GM19099 (cell line): ENCODE data around the gene ZFP2.

Source experiments
- POLR2A ChIP-seq: IDR thresholded peaks from 3 replicates; pipeline ENCODE4 v1.6.1; 2011; ENCODE audit warnings: low read depth; ENCODE audit not compliant: insufficient read length; ENCODE audit errors: extremely low read depth

ZFP2 gene

GRCh38 chr5:178895615-178896571 lies at the start of gene ZFP2:
TSS of gene ZFP2 (plus strand) at chr5:178895913. CDS start at chr5:178931314, 35,401 bp downstream.
- no peak for TF ChIP-seq POLR2A

- no peak for TF ChIP-seq POLR2A
Observed at GRCh38 chr5:178849316-178849715, 46.4 kb upstream of the ZFP2 start.

DNA sequence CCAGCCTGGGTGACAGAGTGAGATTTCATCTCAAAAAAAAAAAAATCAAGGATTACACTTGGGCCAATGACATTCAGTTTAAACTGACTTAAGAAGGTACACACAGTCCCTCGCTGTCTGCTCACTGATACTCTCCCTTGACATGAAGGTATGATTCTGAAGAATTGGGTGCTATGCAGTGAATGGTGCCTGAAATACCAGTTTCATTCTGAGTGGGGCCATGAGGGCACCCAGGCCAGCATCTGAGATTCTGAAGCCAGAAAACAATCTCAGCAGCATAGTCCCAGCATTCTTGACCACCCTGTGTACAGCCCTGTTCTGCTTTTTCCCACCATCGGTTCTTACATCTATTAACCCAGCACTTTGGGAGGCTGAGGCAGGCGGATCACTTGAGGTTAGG lies 43.8 kb upstream of the ZFP2 start:
- TF ChIP-seq POLR2A, result no peak

DNA sequence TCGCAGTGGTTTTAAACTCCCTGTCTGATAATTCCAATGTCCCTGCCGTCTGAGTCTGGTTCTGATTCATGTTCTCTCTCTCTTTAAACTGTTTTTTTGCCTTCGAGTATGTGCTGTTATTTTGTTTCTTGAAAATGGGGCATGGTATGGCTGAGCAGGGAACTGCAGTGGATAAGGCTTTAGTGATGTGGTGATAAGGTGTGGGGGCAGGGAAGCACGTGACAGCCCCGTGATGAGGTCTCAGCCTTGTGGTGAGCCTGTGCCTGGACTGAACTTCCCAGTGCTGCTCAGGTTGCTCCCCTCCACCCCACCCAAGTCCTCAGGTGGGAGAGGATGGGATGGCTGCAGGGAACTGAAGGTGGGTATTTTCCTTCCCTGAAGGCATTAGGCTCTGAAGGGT lies 41.4 kb upstream of the ZFP2 start:
- TF ChIP-seq POLR2A, result no peak

- peak; percentile 59 for TF ChIP-seq POLR2A
Observed at GRCh38 chr5:178859625-178860521, 35.8 kb upstream of the ZFP2 start, which contains the start of gene ZNF354B. TSS of gene ZNF354B (plus strand) at chr5:178859953. CDS start at chr5:178861048, 1,095 bp downstream.

GRCh38 chr5:178861627-178862026 lies 34.1 kb upstream of the ZFP2 start:
- no peak for TF ChIP-seq POLR2A

DNA sequence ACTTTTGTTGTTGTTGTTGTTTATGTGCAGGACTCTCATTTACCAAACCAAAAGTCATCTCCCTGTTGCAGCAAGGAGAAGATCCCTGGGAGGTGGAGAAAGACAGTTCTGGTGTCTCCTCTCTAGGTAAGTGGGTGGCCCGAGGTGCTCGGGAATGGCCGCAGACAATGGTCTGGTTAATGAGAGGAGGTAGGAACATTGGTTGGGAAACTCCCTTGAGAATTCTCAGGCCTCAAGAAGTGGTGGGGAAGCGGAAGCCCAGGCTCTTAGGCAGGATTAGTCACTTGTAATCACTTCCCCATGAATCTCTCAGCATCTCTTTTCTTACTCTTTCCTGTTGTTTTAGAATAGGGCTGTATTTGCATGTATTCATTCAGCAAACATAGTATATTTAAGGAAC lies 28.8 kb upstream of the ZFP2 start:
- TF ChIP-seq POLR2A, result no peak

GRCh38 chr5:178869577-178869976 lies 26.1 kb upstream of the ZFP2 start:
- no peak for TF ChIP-seq POLR2A

GRCh38 chr5:178870411-178870810 lies 25.3 kb upstream of the ZFP2 start:
- TF ChIP-seq POLR2A, result no peak

DNA sequence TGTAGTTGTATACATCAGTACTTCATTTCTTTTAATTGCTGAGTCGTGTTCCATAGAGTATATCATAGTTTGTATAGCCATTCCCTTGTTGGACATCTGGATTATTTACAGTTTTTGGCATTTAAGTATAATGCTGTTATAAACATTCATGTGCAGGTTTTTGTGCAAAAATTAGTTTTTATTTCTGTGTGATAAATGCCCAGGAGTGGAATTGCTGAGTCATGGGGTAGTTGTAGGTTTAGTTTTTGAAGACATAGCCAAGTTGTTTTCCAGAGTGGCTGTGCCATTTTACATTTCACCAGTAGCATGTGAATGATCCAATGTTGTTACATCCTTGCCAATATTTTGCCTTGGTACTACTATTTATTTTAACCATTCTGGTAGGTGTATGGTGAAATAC lies 23.4 kb upstream of the ZFP2 start:
- no peak for TF ChIP-seq POLR2A

DNA sequence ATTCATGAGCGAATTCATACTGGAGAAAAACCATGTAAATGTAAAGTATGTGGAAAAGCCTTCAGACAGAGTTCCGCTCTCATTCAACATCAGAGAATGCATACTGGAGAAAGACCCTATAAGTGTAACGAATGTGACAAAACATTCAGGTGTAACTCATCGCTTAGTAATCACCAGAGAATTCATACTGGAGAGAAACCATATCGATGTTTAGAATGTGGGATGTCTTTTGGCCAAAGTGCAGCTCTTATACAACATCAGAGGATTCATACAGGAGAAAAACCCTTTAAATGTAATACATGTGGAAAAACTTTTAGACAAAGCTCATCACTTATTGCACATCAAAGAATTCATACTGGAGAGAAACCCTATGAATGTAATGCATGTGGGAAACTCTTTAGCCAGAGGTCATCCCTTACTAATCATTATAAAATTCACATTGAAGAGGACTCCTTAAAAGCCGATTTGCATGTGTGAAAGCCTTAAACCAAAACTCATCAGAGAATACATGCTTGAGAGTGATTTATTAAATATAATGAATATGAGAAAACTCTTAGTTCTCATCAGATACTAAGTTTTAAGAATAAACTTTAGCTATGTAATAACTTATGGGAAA lies 11.8 kb upstream of the ZFP2 start:
- no peak for TF ChIP-seq POLR2A

GRCh38 chr5:178899289-178899688 lies 3.6 kb downstream of the ZFP2 start:
- TF ChIP-seq POLR2A, result no peak

GRCh38 chr5:178902849-178903248 lies 7.1 kb downstream of the ZFP2 start:
- TF ChIP-seq POLR2A, result no peak

DNA sequence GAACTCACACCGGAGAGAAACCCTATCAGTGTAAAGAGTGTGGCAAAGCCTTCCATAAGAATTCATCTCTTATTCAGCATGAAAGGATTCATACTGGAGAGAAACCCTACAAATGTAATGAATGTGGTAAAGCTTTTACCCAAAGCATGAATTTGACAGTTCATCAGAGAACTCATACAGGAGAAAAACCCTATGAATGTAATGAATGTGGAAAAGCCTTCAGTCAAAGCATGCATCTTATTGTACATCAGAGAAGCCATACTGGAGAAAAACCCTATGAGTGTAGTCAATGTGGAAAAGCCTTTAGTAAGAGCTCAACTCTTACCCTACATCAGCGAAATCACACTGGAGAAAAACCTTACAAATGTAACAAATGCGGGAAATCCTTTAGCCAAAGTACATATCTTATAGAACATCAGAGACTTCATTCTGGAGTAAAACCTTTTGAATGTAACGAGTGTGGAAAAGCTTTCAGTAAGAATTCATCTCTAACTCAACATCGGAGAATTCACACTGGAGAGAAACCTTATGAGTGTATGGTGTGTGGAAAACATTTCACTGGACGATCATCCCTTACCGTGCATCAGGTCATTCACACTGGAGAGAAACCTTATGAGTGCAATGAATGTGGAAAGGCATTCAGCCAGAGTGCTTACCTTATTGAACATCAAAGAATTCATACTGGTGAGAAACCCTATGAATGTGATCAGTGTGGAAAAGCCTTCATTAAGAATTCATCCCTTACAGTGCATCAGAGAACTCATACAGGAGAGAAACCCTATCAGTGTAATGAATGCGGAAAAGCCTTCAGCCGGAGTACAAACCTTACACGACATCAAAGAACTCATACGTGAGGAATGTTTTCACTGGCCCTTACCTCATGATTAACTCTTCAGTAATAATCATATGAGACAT lies 36.4 kb downstream of the ZFP2 start:
- TF ChIP-seq POLR2A, result no peak
